ENCODE results near the gene SSH3.

SSH3 gene

DNA sequence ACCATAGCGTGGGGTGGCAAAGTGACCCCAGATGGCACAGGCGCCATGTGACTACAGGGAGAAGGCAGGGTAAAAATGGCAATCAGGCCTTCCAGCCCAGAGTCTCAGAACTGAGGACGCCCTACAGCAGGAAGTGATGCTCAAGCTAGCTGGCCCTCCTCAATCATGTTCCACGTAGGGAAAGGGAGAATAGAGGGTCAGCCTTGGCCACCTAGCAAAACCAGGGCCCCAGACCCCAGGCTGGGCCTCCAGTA, 15.2 kb upstream of the SSH3 start:
- Histone ChIP-seq H4K20me1 (ENCODE audit: insufficient read depth, low read length) (no peaks in the 10 kb centered on the region), H3K4me2 (ENCODE audit: low read length) (peak overlapping the region; percentile 93), H3K4me3 (ENCODE audit: low read length) (peak overlapping the region; percentile 86), H3K79me2 (ENCODE audit: low read length) (peaks cover 28% of the 10 kb centered on the region), H3K9ac (ENCODE audit: low read length) (peak overlapping the region; percentile 97), H3K27me3 (ENCODE audit: low read depth, low read length) (no peaks in the 10 kb centered on the region), H2AFZ (ENCODE audit: low read depth, low read length) (no peak overlapping the region), H3K27ac (ENCODE audit: low read length) (peak overlapping the region; percentile 93), H3K36me3 (replicated peaks; ENCODE audit: low read depth, low read length) (peaks cover 59% of the 10 kb centered on the region), H3K9me3 (ENCODE audit: insufficient read depth, low read length) (no peaks in the 10 kb centered on the region), H3K4me1 (ENCODE audit: low read length) (peaks cover 22% of the 10 kb centered on the region)
- TF ChIP-seq CTCF (IDR thresholded peaks at IDR 0.05; ENCODE audit: low read depth, low read length): no peak
- TF ChIP-seq EZH2phosphoT487 (IDR thresholded peaks at IDR 0.05; ENCODE audit: low read depth): no peak

GRCh38 chr11:67288452-67289225, 14.7 kb upstream of the SSH3 start:
- H3K9me3 ChIP-seq (ENCODE audit: insufficient read depth, low read length): no peaks in the 10 kb centered on the region
- TF ChIP-seq CTCF (IDR thresholded peaks at IDR 0.05; ENCODE audit: low read depth, low read length) (peak; percentile 55), EZH2phosphoT487 (IDR thresholded peaks at IDR 0.05; ENCODE audit: low read depth) (no peak)
- peaks cover 56% of the 10 kb centered on the region for H3K36me3 ChIP-seq (replicated peaks; ENCODE audit: low read depth, low read length)
- peak overlapping the region; percentile 93 for H3K4me2 ChIP-seq (ENCODE audit: low read length)
- H3K79me2 ChIP-seq (ENCODE audit: low read length): peaks cover 28% of the 10 kb centered on the region
- H3K4me1 ChIP-seq (ENCODE audit: low read length): peaks cover 22% of the 10 kb centered on the region
- peak overlapping the region; percentile 93 for H3K27ac ChIP-seq (ENCODE audit: low read length)
- H2AFZ ChIP-seq (ENCODE audit: low read depth, low read length): 0 out of 2 replicates have a peak overlapping the region, but pooled peaks have one; percentile 20
- H3K4me3 ChIP-seq (ENCODE audit: low read length): peak overlapping the region; percentile 86
- H4K20me1 ChIP-seq (ENCODE audit: insufficient read depth, low read length): no peaks in the 10 kb centered on the region
- peak overlapping the region; percentile 97 for H3K9ac ChIP-seq (ENCODE audit: low read length)
- H3K27me3 ChIP-seq (ENCODE audit: low read depth, low read length): no peaks in the 10 kb centered on the region

- TF ChIP-seq CTCF (IDR thresholded peaks at IDR 0.05; ENCODE audit: low read depth, low read length): no peak
- no peak for TF ChIP-seq EZH2phosphoT487 (IDR thresholded peaks at IDR 0.05; ENCODE audit: low read depth)
- Histone ChIP-seq H3K9me3 (ENCODE audit: insufficient read depth, low read length) (no peaks in the 10 kb centered on the region), H3K36me3 (replicated peaks; ENCODE audit: low read depth, low read length) (peaks cover 56% of the 10 kb centered on the region), H3K4me1 (ENCODE audit: low read length) (peaks cover 22% of the 10 kb centered on the region), H3K4me3 (ENCODE audit: low read length) (peak within 1 kb of the TSS; percentile 86), H4K20me1 (ENCODE audit: insufficient read depth, low read length) (no peaks in the 10 kb centered on the region), H2AFZ (ENCODE audit: low read depth, low read length) (0 out of 2 replicates have a peak within 1 kb of the TSS, but pooled peaks have one; percentile 20), H3K79me2 (ENCODE audit: low read length) (peaks cover 28% of the 10 kb centered on the region), H3K27me3 (ENCODE audit: low read depth, low read length) (no peaks in the 10 kb centered on the region), H3K27ac (ENCODE audit: low read length) (peak within 1 kb of the TSS; percentile 93), H3K4me2 (ENCODE audit: low read length) (peak within 1 kb of the TSS; percentile 93), H3K9ac (ENCODE audit: low read length) (peak within 1 kb of the TSS; percentile 97)
These were observed 14.1 kb upstream of the SSH3 start, which contains the start of gene ANKRD13D for GRCh38 chr11:67289226-67289650. ANKRD13D (plus strand) TSS chr11:67289303; CDS start chr11:67289461, 158 bp downstream.

- peaks cover 59% of the 10 kb centered on the region for H3K36me3 ChIP-seq (replicated peaks; ENCODE audit: low read depth, low read length)
- no peaks in the 10 kb centered on the region for H3K9me3 ChIP-seq (ENCODE audit: insufficient read depth, low read length)
- TF ChIP-seq EZH2phosphoT487 (IDR thresholded peaks at IDR 0.05; ENCODE audit: low read depth): no peak
- no peak for TF ChIP-seq CTCF (IDR thresholded peaks at IDR 0.05; ENCODE audit: low read depth, low read length)
- H3K9ac ChIP-seq (ENCODE audit: low read length): peak overlapping the region; percentile 74
- no peak overlapping the region for H2AFZ ChIP-seq (ENCODE audit: low read depth, low read length)
- H3K79me2 ChIP-seq (ENCODE audit: low read length): peaks cover 28% of the 10 kb centered on the region
- H3K27me3 ChIP-seq (ENCODE audit: low read depth, low read length): no peaks in the 10 kb centered on the region
- H3K27ac ChIP-seq (ENCODE audit: low read length): peak overlapping the region; percentile 31
- peaks cover 22% of the 10 kb centered on the region for H3K4me1 ChIP-seq (ENCODE audit: low read length)
- no peaks in the 10 kb centered on the region for H4K20me1 ChIP-seq (ENCODE audit: insufficient read depth, low read length)
- peak overlapping the region; percentile 86 for H3K4me3 ChIP-seq (ENCODE audit: low read length)
- peak overlapping the region; percentile 71 for H3K4me2 ChIP-seq (ENCODE audit: low read length)
These were observed 13.5 kb upstream of the SSH3 start for GRCh38 chr11:67289651-67290479.
